ENCODE measurements around the gene TRABD2B.

TRABD2B gene

GRCh38 chr1:47844558-47844955, 152.6 kb downstream of the TRABD2B start:
- H3K9ac ChIP-seq = no peak overlapping the region
- no peaks in the 10 kb centered on the region for H4K20me1 ChIP-seq
- H3K4me1 ChIP-seq = peaks cover 24% of the 10 kb centered on the region
- no peaks in the 10 kb centered on the region for H3K36me3 ChIP-seq
- no peak overlapping the region for H3K27ac ChIP-seq
- H3K4me2 ChIP-seq = no peak overlapping the region
- no peak for TF ChIP-seq Cebpa-rat (IDR thresholded peaks at IDR 0.05)
- H3K27me3 ChIP-seq = no peaks in the 10 kb centered on the region
- H3K4me3 ChIP-seq = no peak overlapping the region
- H3K9me3 ChIP-seq = no peaks in the 10 kb centered on the region

- Histone ChIP-seq H3K4me1 (peaks cover 24% of the 10 kb centered on the region), H3K9me3 (no peaks in the 10 kb centered on the region), H3K27me3 (no peaks in the 10 kb centered on the region), H3K27ac (no peak overlapping the region), H3K9ac (no peak overlapping the region), H3K4me3 (no peak overlapping the region), H4K20me1 (no peaks in the 10 kb centered on the region), H3K36me3 (no peaks in the 10 kb centered on the region), H3K4me2 (no peak overlapping the region)
- TF ChIP-seq Cebpa-rat (IDR thresholded peaks at IDR 0.05) = no peak
These were observed 153.2 kb downstream of the TRABD2B start for GRCh38 chr1:47843781-47844557.

GRCh38 chr1:47843059-47843458, 154.1 kb downstream of the TRABD2B start:
- no peaks in the 10 kb centered on the region for H4K20me1 ChIP-seq
- H3K4me2 ChIP-seq = peak overlapping the region; percentile 24; the same call in 1 of the 2 replicates
- H3K27ac ChIP-seq = no peak overlapping the region
- H3K36me3 ChIP-seq = no peaks in the 10 kb centered on the region
- no peak for TF ChIP-seq Cebpa-rat (IDR thresholded peaks at IDR 0.05)
- H3K9me3 ChIP-seq = no peaks in the 10 kb centered on the region
- H3K27me3 ChIP-seq = no peaks in the 10 kb centered on the region
- no peak overlapping the region for H3K9ac ChIP-seq
- H3K4me1 ChIP-seq = peaks cover 24% of the 10 kb centered on the region
- no peak overlapping the region for H3K4me3 ChIP-seq

- no peak for TF ChIP-seq Cebpa-rat (IDR thresholded peaks at IDR 0.05)
- no peaks in the 10 kb centered on the region for H3K36me3 ChIP-seq
- H3K27me3 ChIP-seq = no peaks in the 10 kb centered on the region
- no peak overlapping the region for H3K4me3 ChIP-seq
- H3K9me3 ChIP-seq = peaks cover 2% of the 10 kb centered on the region; the same call in 1 of the 2 replicates
- peaks cover 24% of the 10 kb centered on the region for H3K4me1 ChIP-seq
- no peak overlapping the region for H3K9ac ChIP-seq
- H4K20me1 ChIP-seq = no peaks in the 10 kb centered on the region
- H3K27ac ChIP-seq = no peak overlapping the region
- H3K4me2 ChIP-seq = peak overlapping the region; percentile 65
These were observed 154.8 kb downstream of the TRABD2B start for GRCh38 chr1:47842228-47842919.

GRCh38 chr1:47841356-47841755, 155.8 kb downstream of the TRABD2B start:
- no peak overlapping the region for H3K4me3 ChIP-seq
- no peak overlapping the region for H3K9ac ChIP-seq
- peaks cover 24% of the 10 kb centered on the region for H3K4me1 ChIP-seq
- no peaks in the 10 kb centered on the region for H3K36me3 ChIP-seq
- no peaks in the 10 kb centered on the region for H3K27me3 ChIP-seq
- H3K27ac ChIP-seq = no peak overlapping the region
- peak overlapping the region; percentile 65 for H3K4me2 ChIP-seq
- peaks cover 11% of the 10 kb centered on the region for H3K9me3 ChIP-seq
- H4K20me1 ChIP-seq = no peaks in the 10 kb centered on the region
- no peak for TF ChIP-seq Cebpa-rat (IDR thresholded peaks at IDR 0.05)

- H3K4me2 ChIP-seq = peak overlapping the region; percentile 65
- H3K9me3 ChIP-seq = peaks cover 19% of the 10 kb centered on the region
- no peaks in the 10 kb centered on the region for H3K27me3 ChIP-seq
- no peaks in the 10 kb centered on the region for H4K20me1 ChIP-seq
- no peak overlapping the region for H3K27ac ChIP-seq
- no peaks in the 10 kb centered on the region for H3K36me3 ChIP-seq
- H3K4me1 ChIP-seq = peaks cover 24% of the 10 kb centered on the region
- H3K4me3 ChIP-seq = no peak overlapping the region
- no peak overlapping the region for H3K9ac ChIP-seq
- TF ChIP-seq Cebpa-rat (IDR thresholded peaks at IDR 0.05) = no peak
These were observed 156.6 kb downstream of the TRABD2B start for GRCh38 chr1:47840393-47841190.

- Histone ChIP-seq H3K9me3 (peaks cover 28% of the 10 kb centered on the region), H3K36me3 (no peaks in the 10 kb centered on the region), H4K20me1 (no peaks in the 10 kb centered on the region), H3K9ac (no peak overlapping the region), H3K4me3 (no peak overlapping the region), H3K4me2 (no peak overlapping the region), H3K27ac (no peak overlapping the region), H3K4me1 (peaks cover 24% of the 10 kb centered on the region), H3K27me3 (no peaks in the 10 kb centered on the region)
- no peak for TF ChIP-seq Cebpa-rat (IDR thresholded peaks at IDR 0.05)
These were observed 157.8 kb downstream of the TRABD2B start for GRCh38 chr1:47839433-47839760.

GRCh38 chr1:47838562-47839432, 158.4 kb downstream of the TRABD2B start:
- Histone ChIP-seq H4K20me1 (no peaks in the 10 kb centered on the region), H3K4me2 (no peak overlapping the region), H3K27ac (no peak overlapping the region), H3K9me3 (peaks cover 34% of the 10 kb centered on the region), H3K36me3 (no peaks in the 10 kb centered on the region), H3K4me1 (peaks cover 24% of the 10 kb centered on the region), H3K4me3 (no peak overlapping the region), H3K9ac (no peak overlapping the region), H3K27me3 (no peaks in the 10 kb centered on the region)
- no peak for TF ChIP-seq Cebpa-rat (IDR thresholded peaks at IDR 0.05)

GRCh38 chr1:47837866-47838561, 159.2 kb downstream of the TRABD2B start:
- Histone ChIP-seq H3K4me1 (peaks cover 17% of the 10 kb centered on the region), H4K20me1 (no peaks in the 10 kb centered on the region), H3K9ac (no peak overlapping the region), H3K4me2 (no peak overlapping the region), H3K36me3 (no peaks in the 10 kb centered on the region), H3K9me3 (peaks cover 35% of the 10 kb centered on the region), H3K27ac (no peak overlapping the region), H3K27me3 (no peaks in the 10 kb centered on the region), H3K4me3 (no peak overlapping the region)
- TF ChIP-seq Cebpa-rat (IDR thresholded peaks at IDR 0.05) = no peak
